GM19468 (cell line): ENCODE measurements around the gene LHFPL2.
"Not testable (repeated sequence)": the region's sequence is repeated elsewhere in the genome, so short reads cannot be mapped to it uniquely, and the experiment has no call there.

Experiments
- ATAC-seq: cut with Tn5 transposase; IDR thresholded peaks from one replicate; pipeline ENCODE4 v1.9.1; 2021; ENCODE audit warnings: mild to moderate bottlenecking, moderate library complexity, moderate number of reproducible peaks; ENCODE audit not compliant: unreplicated experiment; ENCODE audit errors: extremely low read depth

Gene LHFPL2, protein sequence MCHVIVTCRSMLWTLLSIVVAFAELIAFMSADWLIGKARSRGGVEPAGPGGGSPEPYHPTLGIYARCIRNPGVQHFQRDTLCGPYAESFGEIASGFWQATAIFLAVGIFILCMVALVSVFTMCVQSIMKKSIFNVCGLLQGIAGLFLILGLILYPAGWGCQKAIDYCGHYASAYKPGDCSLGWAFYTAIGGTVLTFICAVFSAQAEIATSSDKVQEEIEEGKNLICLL

DNA sequence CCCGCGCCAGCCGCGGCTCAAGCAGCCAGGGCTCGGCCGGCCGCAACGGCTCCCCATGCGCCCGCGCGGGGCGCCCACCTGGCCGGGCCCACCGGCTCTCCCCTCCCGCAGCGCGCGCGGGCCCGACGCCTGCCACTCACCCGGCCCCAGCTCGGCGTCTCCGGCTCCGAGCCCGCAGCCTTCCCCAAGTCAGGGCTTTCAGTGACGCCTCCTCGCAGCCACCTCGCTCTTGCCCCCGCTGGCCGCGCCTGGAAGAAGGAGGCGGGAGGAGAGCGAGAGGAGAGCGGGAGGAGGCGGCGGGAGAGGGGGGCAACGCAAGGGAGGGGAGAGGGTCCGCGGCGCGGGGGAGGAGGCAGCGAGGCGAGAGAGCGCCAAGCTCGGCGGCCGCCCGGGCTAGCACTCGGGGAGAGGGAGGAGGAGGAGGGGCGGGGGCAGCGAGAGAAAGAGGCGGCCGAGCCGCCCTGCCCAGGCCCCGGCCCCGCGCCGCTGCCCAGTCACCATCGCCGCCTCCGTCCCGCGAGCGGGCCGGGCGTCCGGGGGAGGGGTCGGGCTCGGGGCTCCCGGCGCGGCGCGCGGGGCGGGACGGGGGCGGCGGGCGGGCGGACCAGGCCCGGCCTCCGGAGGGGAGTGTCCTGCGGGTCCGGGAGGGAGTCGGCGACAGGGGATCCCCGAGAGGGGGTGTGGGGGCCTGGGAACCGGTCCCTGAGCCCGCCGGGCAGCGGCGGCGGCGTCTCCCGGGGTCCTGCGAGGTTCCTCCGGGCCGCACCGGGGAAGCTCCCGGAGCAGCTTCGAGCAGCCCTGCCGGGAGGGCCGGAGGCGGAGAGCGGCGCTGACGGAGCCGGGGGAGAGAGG lies at the start of gene LHFPL2:
TSS of gene LHFPL2 (minus strand) at position 414 of the 852 bp plus-strand sequence. CDS start 138,559 bp downstream, outside the sequence.
- ATAC-seq: peak; percentile 47

DNA sequence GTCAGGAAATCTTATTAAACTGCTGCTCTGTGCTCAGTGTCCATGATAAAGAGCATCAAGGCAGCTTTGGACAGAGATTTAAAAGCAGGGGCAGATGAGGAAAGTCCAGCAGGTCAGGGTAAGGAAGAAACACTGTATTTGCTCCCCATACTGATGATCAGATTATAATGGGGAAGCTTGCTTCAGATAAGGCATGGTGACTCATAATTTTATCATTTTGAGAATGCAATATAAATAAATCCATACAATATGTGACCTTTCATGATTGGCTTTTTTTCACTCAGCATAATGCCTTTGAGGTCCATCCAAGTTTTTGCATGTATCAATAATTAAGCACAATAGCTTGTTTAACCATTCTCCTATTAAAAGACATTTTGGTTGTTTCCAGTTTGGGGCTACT lies 48.1 kb upstream of the LHFPL2 start:
- no peak for ATAC-seq

DNA sequence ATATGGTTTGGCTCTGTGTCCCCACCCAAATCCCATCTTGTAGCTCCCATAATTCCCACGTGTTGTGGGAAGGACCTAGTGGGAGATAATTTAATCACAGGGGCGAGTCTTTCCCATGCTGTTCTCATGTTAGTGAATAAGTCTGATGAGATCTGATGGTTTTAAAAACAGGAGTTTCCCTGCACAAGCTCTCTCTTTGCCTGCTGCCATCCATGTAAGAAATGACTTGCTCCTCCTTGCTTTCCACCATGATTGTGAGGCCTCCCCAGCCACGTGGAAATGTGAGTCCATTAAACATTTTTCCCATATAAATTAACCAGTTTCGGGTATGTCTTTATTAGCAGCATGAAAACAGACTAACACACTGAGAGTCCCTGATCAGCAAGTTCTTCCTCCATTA lies 47.5 kb upstream of the LHFPL2 start:
- ATAC-seq: not testable (repeated sequence)

DNA sequence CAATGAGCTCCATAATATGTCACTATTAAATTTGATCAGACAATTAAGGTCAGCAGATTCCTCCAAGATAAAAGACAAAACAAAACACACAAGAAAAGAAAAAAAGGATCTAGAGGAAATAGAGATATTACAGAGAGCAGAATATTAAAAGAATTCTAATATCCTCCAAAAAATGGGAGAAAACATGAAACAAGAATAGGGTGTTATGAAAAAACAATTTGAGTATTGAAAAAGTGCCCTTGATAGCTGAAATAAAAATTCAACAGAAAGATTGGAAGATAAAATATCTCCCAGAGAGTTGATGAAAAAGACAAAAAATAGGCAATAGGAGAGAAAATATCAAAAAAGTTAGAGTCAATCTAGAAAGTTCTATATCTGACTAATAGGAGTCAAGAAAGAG lies 44.8 kb upstream of the LHFPL2 start:
- ATAC-seq: no peak

DNA sequence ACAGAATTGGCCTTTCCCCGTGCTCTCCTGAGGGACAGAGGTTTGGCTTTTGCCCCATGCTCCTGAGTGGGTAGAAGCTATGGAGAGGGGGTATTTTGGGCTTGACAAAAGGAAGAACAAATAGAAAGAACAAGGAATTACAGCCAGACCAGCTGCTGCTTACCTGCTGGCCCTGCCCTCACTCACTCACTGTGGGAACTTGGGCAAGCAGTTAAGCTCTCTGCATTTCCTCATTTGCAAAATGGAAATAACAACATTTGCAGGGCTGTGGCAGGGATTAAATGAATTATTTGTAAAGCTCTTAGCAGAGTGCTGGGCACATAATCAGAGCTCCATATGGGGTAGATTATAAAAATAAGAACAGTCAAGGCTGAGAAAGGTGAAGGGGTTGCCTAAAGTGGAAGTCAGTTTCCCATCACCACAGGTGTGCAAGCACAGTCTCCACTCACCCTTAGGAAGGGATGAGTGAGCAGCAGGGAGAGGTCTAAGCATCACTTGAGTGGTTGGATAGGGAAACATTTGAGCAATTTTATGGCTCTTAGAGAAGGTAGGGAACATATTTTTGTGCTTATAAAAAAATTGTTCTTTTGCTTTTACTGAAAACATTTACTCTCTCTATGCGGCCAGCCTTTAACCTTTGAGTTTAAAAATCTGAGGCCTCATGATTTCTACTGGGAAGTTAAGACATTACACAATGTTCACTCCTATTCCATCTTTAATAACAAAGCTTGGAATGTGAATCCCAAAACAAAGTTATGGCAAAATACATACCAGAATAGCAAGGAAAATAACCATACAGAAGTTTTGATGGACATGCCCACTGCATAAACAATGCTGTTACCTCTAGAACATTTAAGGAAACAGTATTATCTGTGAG lies 42.8 kb upstream of the LHFPL2 start:
- no peak for ATAC-seq

DNA sequence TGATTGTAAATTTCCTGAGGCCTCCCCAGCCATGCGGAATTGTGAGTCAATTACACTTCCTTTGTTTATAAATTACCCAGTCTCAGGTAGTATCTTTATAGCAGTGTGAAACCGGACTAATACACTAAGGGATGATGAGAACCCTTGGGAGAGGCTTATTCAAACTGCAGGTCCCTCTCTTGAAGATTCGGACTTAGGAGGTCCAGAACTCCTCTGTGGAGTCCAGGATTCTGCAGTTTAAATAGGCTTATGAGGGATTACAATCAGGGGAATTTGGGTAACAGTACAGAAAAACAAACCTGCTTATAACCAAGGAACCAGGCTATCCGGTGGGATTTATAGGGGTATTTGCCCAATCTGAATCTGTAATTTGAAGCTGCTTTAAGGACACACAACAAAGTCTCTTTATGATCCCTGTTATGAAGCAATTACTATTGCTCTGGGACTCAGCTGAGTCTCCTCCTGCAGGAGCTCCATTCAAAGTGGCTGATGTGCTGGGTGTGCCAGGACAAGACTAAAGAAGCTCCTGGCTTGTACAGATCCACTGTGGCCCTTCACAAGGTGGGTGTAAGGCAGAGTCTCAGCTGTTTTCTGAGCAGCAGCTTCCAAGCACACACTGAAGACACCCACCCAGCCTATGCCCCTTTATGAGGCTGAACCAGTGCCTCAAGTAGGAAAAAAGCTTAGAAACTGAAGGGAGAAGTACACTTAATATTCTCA lies 41.8 kb upstream of the LHFPL2 start:
- ATAC-seq: no peak

DNA sequence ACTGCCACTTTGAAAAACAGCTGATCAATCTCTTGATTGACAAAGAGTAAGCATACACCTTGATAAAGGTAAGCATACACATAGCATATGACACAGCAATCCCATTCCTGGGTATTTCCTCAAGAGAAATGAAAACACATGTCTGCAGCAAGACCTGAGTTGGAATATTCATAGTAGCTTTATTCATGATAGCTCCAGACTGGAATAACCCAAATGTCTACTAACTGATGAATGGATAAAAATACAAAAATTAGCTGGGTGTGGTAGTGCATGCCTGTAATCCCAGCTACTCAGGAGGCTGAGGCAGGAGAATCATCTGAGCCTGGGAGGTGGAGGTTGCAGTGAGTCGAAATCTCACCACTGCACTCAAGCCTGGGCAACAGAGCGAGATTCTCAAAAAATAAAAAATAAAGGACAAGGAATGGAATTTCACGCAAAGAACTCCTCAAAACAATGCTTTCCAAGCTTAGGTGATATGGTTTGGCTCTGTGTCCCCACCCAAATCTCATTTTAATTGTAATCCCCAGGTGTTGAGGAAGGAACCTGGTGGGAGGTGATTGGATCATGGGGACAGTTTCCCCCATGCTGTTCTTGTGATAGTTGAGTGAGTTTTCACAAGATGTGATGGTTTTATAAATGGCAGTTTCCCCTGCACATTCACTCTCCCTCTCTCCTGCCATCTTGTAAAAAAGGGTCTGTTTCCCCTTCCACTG lies 41.1 kb upstream of the LHFPL2 start:
- ATAC-seq: no peak

DNA sequence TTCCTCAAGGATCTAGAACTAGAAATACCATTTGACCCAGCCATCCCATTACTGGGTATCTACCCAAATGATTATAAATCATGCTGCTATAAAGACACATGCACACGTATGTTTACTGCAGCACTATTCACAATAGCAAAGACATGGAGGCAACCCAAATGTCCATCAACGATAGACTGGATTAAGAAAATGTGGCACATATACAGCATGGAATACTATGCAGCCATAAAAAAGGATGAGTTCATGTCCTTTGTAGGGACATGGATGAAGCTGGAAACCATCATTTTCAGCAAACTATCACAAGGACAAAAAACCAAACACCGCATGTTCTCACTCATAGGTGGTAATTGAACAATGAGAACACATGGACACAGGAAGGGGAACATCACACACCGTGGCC lies 38.9 kb upstream of the LHFPL2 start:
- not testable (repeated sequence) for ATAC-seq

DNA sequence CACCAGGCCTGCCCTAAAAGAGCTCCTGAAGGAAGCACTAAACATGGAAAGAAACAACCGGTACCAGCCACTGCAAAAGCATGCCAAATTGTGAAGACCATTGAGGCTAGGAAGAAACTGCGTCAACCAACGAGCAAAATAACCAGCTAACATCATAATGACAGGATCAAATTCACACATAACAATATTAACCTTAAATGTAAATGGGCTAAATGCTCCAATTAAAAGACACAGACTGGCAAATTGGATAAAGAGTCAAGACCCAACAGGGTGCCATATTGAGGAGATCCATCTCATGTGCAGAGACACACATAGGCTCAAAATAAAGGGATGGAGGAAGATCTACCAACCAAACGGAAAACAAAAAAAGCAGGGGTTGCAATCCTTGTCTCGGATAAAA lies 35.3 kb upstream of the LHFPL2 start:
- not testable (repeated sequence) for ATAC-seq

DNA sequence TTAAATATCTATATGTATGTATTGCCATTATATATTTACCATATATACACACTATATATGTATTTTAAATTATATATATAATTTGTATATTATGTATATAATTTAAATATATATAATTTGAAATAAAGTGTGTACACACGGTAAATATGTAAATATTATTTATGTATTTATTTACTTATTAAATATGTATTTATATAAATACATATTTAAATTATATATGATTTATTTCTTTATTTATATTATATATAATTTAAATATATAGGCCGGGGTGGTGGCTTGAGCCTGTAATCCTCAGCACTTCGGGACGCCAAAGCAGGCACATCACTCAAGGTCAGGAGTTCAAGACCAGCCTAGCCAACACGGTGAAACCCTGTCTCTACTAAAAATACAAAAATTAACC lies 31.3 kb upstream of the LHFPL2 start:
- ATAC-seq: no peak

DNA sequence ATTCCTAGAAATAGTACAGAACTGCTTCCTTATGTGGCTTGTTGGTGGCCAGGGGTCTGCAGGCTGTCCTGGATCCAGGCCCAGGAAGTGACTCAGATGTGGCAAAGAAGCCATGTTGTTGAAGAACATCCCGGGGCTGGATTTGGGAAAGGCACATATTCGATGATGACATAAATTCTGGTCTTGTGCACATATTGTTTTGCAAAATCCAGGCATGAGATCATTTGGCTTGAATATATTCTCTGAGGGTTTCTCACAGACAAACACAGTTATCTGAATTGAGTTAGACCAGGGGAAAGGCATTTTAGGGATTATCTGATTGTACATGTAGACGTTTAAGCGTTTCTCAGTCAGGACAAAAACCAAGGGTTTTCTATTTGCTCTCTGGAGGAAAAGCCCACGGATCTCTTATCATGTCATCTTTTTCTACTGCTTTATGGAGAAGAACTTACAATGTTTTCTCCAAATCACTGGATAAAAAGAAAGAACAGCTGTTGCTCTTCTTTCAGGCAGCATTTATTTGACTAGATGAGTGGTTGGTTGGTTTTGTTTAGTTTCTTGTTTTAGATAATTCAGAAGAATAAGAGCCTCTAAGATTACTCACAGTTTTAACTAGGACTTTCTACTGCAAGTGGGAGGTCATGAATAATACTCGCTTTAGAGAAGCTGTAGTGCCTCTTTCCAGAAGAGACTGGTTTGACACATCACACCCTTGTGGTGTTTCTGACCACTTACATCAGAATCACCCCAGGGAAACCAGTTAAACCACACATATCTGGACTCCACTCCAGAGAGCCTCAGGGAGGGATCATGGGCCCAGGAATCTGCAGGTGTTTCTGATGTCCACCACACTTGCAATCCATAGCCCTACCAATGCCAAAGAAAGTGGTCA lies 29.5 kb upstream of the LHFPL2 start:
- no peak for ATAC-seq

DNA sequence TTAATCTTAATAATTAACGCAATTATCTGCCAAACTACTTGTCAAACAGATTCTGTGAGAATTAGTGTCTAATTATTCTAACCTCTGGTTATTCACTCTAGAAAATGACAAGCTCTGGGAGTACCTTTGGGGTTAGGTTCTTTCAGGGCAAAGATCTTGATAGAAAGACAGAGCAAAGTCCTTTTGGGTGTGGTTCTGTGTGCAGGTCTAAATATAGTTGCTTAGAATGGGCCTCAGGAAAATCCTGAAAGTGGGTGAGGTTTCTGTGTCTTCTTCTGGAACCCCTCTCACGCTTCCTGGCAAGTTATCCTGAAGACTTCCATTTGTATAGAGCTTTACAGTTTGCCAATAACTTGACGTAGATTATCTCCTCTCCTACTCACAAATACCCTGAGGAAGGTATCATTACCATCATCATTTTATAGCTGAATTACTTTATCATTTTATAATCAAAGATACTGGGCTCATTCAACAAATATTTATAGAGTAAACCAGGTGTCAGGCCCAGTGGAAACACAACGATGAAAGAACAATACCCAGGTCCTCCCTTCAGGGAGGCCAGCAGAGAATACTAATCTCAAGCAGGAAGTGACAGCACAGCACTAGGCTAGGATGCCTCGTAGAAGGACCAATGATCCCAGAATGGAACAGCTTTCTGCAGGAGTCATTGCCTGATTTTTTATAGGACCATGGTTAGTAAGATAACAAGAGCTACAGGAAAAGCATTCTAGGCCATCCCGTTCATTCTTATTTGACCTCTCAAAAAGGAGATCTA lies 27.6 kb upstream of the LHFPL2 start:
- no peak for ATAC-seq

DNA sequence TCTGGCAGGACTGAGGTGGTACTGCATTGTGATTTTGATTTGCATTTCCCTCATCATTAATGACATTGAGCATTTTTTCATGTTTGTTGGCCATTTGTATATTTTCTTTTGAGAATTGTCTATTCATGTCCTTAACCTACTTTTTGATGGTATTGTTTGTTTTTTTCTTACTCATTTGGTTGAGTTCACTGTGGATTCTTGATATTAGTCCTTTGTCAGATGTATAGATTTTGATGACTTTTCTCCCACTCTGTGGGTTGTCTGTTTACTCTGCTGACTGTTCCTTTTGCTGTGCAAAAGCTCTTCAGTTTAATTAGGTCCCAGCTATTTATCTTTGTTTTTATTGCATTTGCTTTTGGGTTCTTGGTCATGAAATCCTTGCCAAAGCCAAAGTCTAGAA lies 25.3 kb upstream of the LHFPL2 start:
- not testable (repeated sequence) for ATAC-seq

DNA sequence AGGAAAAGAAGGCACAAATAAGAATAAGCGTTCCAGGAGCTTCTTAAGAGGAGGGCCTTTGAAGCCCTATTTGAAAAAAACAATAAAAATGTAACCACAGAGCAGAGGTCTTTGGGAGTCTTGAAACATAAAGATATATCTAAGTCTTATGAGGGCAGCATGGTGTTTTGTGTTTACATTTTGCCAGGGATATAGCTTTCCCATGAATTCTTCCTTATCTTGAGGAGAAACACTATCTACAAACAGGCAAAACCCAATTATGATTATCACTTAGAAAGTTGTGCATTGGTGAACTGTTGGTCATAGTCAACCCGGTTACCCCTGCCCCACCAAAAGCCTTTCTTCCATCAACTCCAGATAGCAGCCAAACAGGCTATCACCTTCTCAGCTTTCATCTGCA lies 23.6 kb upstream of the LHFPL2 start:
- no peak for ATAC-seq

DNA sequence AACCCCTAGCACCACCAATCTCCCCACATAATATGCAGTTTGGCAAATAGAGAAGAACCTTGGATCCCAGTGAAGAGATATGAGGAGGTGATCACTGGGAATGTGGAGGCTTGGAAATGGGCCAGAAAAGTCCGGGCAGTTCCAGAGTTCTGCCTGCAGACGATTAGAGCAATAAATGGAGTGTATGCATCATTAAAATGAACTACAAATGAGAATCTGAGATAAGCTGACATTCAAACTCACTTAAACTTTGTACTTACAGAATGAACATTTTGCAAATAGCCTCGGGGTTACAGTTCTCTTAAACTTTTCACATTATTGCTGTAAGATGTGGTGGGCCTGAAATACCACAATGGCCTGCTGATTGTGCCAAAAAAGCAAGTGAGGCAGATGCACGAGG lies 23.0 kb upstream of the LHFPL2 start:
- no peak for ATAC-seq

DNA sequence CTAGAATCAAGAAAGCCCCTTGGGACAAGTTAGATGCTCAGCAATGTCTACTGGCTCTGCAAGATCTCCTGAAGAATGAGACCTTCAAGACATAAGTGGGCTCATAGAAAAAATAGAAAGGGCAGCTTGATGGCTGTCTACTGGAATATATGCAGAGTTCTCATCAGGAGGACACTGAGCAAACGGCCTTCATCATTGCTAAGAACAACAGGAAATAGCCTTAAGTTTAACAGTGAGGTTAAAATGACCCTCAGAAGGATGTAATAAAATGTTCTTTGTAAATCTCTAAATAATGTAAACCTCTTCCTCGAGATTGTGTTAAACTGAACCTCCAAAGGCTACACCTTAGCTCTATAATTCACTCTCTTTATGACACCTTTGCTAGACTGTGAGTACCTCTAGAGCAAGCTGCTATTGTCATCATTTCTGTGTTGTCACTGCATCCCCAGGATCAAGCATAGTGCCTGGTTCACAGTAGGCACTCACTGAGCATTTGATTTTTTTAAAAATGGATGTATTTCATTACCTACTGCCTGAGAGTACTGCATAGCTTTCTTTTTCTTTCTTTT lies 22.2 kb upstream of the LHFPL2 start:
- ATAC-seq: no peak

DNA sequence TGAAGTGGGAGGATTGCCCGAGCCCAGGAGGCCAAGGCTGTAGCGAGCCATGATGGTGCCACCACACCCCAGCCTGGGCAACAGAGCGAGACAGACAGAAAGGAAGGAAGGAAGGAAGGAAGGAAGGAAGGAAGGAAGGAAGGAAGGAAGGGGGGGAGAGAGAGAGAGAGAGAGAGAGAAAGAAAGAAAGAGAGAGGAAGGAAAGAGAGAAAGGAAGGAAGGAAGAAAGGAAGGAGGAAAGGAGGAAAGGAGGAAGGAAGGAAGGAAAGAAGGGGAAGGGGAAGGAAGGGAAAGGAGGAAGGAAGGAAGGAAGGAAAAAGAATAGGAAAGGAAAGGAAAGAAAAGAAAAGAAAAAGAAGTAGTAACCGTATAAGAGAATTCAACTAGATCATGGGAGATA lies 20.8 kb upstream of the LHFPL2 start:
- ATAC-seq: no peak
